MCF 10A (cell line): Measurements from ENCODE around the gene GNLY. TPM values are rescaled to one million over a fixed set of nuclear protein-coding genes. Genes with fewer than 3 reads are reported as not detected.

ENCODE experiments used
- BruUV-seq: library from RNA; stranded (reverse); fragments of 400-500 nt; replicated peaks from 2 replicates; lab custom pipeline; 2021; lab: Mats Ljungman, UMichigan
- CTCF ChIA-PET: fragments of 300-600 bp; sonication (Branson Sonifier 250); formaldehyde crosslinking; extraction: SDS; loops from one replicate; lab custom pipeline; 2021; ENCODE audit warnings: antibody characterized with exemption, inconsistent platforms; lab: Yijun Ruan, JAX
- POLR2A ChIA-PET: fragments of 300-600, 350-650 bp; sonication (Branson Sonifier 250); formaldehyde crosslinking; extraction: SDS; loops from one replicate; lab custom pipeline; 2020; ENCODE audit warnings: antibody characterized with exemption, inconsistent platforms; lab: Yijun Ruan, JAX
- DNase-seq: peaks from one replicate; pipeline ENCODE4 v3.0.0-alpha.2; 2018; ENCODE audit not compliant: unreplicated experiment
- H3K27ac Mint-ChIP-seq: one replicate; pipeline ENCODE4 v1.8.0; 2022; ENCODE audit warnings: mild to moderate bottlenecking, low read depth, mixed read lengths; ENCODE audit not compliant: unreplicated experiment
- H3K27me3 Mint-ChIP-seq: one replicate; pipeline ENCODE4 v1.8.0; 2022; ENCODE audit warnings: mixed read lengths; ENCODE audit not compliant: insufficient read depth, unreplicated experiment
- H3K36me3 Mint-ChIP-seq: one replicate; pipeline ENCODE4 v1.8.0; 2022; ENCODE audit warnings: mild to moderate bottlenecking, moderate library complexity, mixed read lengths; ENCODE audit not compliant: insufficient read depth, unreplicated experiment
- H3K4me1 Mint-ChIP-seq: one replicate; pipeline ENCODE4 v1.8.0; 2022; ENCODE audit warnings: mixed read lengths; ENCODE audit not compliant: insufficient read depth, unreplicated experiment
- H3K4me3 Mint-ChIP-seq: one replicate; pipeline ENCODE4 v1.8.0; 2022; ENCODE audit warnings: mild to moderate bottlenecking, moderate library complexity, mixed read lengths; ENCODE audit not compliant: unreplicated experiment
- H3K9me3 Mint-ChIP-seq: one replicate; pipeline ENCODE4 v1.8.0; 2022; ENCODE audit warnings: mixed read lengths; ENCODE audit not compliant: unreplicated experiment
- CTCF ChIP-seq: fragments of 200-600 bp; IDR thresholded peaks from one replicate; pipeline ENCODE4 v1.8.0; 2022; ENCODE audit warnings: antibody characterized with exemption, mild to moderate bottlenecking; ENCODE audit not compliant: unreplicated experiment
- intact Hi-C: fragments of 100-400 bp; cut with micrococcal nuclease; formaldehyde crosslinking; loops from 2 replicates; pipeline ENCODE4 v1.14.1; 2022
- total RNA-seq: library from RNA; stranded (reverse); gene quantifications from 2 replicates; pipeline ENCODE4 v1.2.3, GENCODE V29; 2022

GNLY gene
- total RNA-seq, 1 experiment from 2014 or later = not detected

- no TSS peak for BruUV-seq
These were observed 30.3 kb upstream of the GNLY start for GRCh38 chr2:85663594-85664565.

GRCh38 chr2:85665264-85665937 is 28.8 kb upstream of the GNLY start:
- H3K36me3 Mint-ChIP-seq = no peaks in the 10 kb centered on the region
- ChIA-PET CTCF (interaction anchor here (1.2 kb wide), 1 partner anchor 10 kb away, joined by 5 read pairs; no protein-coding TSS in a partner anchor), POLR2A (no interaction called here)
- H3K9me3 Mint-ChIP-seq = no peaks in the 10 kb centered on the region
- no peak overlapping the region for H3K27ac Mint-ChIP-seq
- no peaks in the 10 kb centered on the region for H3K27me3 Mint-ChIP-seq
- BruUV-seq = no TSS peak
- no peak for TF ChIP-seq CTCF
- intact Hi-C loops = no loop called here
- no peak overlapping the region for H3K4me3 Mint-ChIP-seq
- no peak for DNase-seq
- H3K4me1 Mint-ChIP-seq = peaks cover 4% of the 10 kb centered on the region

More at GRCh38 chr2:85663594-85664565, 30.3 kb upstream of the GNLY start:
- peaks cover 4% of the 10 kb centered on the region for H3K4me1 Mint-ChIP-seq
- H3K4me3 Mint-ChIP-seq = no peak overlapping the region
- ChIA-PET POLR2A (interaction anchor here (1.1 kb wide), 1 partner anchor 11 kb away, joined by 3 read pairs; no protein-coding TSS in a partner anchor), CTCF (interaction anchor here (0.5 to 1.0 kb wide), 2 partner anchors 27 to 53 kb away, joined by 3 to 6 read pairs; no protein-coding TSS in a partner anchor)
- peaks cover 11% of the 10 kb centered on the region for H3K36me3 Mint-ChIP-seq
- intact Hi-C loops = no loop called here
- H3K27me3 Mint-ChIP-seq = no peaks in the 10 kb centered on the region
- H3K9me3 Mint-ChIP-seq = no peaks in the 10 kb centered on the region
- TF ChIP-seq CTCF = no peak
- H3K27ac Mint-ChIP-seq = no peak overlapping the region
- DNase-seq = no peak

GRCh38 chr2:85666016-85666415 is 28.1 kb upstream of the GNLY start:
- H3K36me3 Mint-ChIP-seq = no peaks in the 10 kb centered on the region
- ChIA-PET CTCF (interaction anchor here (0.6 to 1.3 kb wide), 4 partner anchors 9 to 105 kb away, joined by 3 to 5 read pairs (median 4); no protein-coding TSS in a partner anchor), POLR2A (no interaction called here)
- no peak for DNase-seq
- no peaks in the 10 kb centered on the region for H3K9me3 Mint-ChIP-seq
- peaks cover 4% of the 10 kb centered on the region for H3K4me1 Mint-ChIP-seq
- no peak overlapping the region for H3K27ac Mint-ChIP-seq
- no peak overlapping the region for H3K4me3 Mint-ChIP-seq
- TF ChIP-seq CTCF = no peak
- no peaks in the 10 kb centered on the region for H3K27me3 Mint-ChIP-seq
- no TSS peak for BruUV-seq
- intact Hi-C loops = no loop called here
